Right lobe of liver (tissue), 4 donors: ENCODE results near the gene EFNA3.

Experiments
- CTCF ChIP-seq, 4 donors: fragments of 200-600 bp in 3 of 4; fragments of 450-650 bp in 1 of 4; IDR thresholded peaks; one replicate each; pipeline versions ENCODE4 v1.5.1 to v1.8.0; 2016 to 2022; ENCODE audit warnings: antibody characterized with exemption in 4 of 4, mild to moderate bottlenecking in 2 of 4
- POLR2A ChIP-seq: fragments of 450-650 bp; IDR thresholded peaks from one replicate; pipeline ENCODE4 v1.6.1; 2017; ENCODE audit warnings: antibody characterized with exemption, mild to moderate bottlenecking
- donor health status: DM: no; HTN: no; CAD: no.
- donor health status: DM: no; HTN: no; CAD: no.
- donor health status: DM: no; HTN: yes; CAD: no.

- TF ChIP-seq CTCF (IDR thresholded peaks at IDR 0.05) (no peak), POLR2A (no peak)
Measured at GRCh38 chr1:155120253-155120652, 41.6 kb downstream of the EFNA3 start.
